Panc1 (cell line): ENCODE data around the gene PPP1R16B. TPM values are rescaled to one million over a fixed set of nuclear protein-coding genes. Genes with fewer than 3 reads are reported as not detected.

ENCODE experiments used
- ATAC-seq: fragments of 200-7000 bp; cut with Tn5 transposase; 2 replicates; pipeline ENCODE4 v1.9.1; 2020; ENCODE audit warnings: mild to moderate bottlenecking, moderate library complexity
- BruUV-seq: library from RNA; stranded (reverse); fragments of 400-500 nt; replicated peaks from 2 replicates; lab custom pipeline; 2021; lab: Mats Ljungman, UMichigan
- CTCF ChIA-PET: fragments of 300-600 bp; sonication (Branson Sonifier 250); formaldehyde crosslinking; loops from one replicate; lab custom pipeline; 2022; ENCODE audit warnings: antibody characterized with exemption; lab: Charles Lee
- POLR2A ChIA-PET: fragments of 300-600 bp; sonication (Branson Sonifier 250); formaldehyde crosslinking; loops from one replicate; lab custom pipeline; 2022; ENCODE audit warnings: antibody characterized with exemption; lab: Charles Lee
- DNase-seq: peaks from one replicate; pipeline ENCODE4 v3.0.0-alpha.2; 2010; ENCODE audit warnings: low read depth, low spot score
- H3K27ac ChIP-seq: 2 replicates; pipeline ENCODE4 v1.5.1; 2011; ENCODE audit warnings: mild to moderate bottlenecking, low read length, inconsistent platforms
- H3K27me3 ChIP-seq: fragments of 200-500 bp; sonication (Bioruptor generic); 2 replicates; pipeline ENCODE4 v1.6.0; 2014; ENCODE audit warnings: low read length, inconsistent platforms; ENCODE audit not compliant: control insufficient read depth, insufficient read depth
- H3K36me3 ChIP-seq: fragments of 200-500 bp; sonication (Bioruptor generic); 2 replicates; pipeline ENCODE4 v1.5.1; 2014; ENCODE audit warnings: inconsistent platforms, mild to moderate bottlenecking, low read length, moderate library complexity; ENCODE audit not compliant: control insufficient read depth, insufficient read depth
- H3K4me1 ChIP-seq: 2 replicates; pipeline ENCODE4 v1.5.1; 2011; ENCODE audit warnings: inconsistent platforms, mild to moderate bottlenecking, low read length, moderate library complexity; ENCODE audit not compliant: control insufficient read depth, insufficient read depth
- H3K4me3 ChIP-seq, 2 experiments: 2 replicates each; pipeline ENCODE4 v1.5.1; 2011 to 2012; ENCODE audit warnings: low read depth in 2 of 2, low read length in 2 of 2, mild to moderate bottlenecking in 2 of 2, inconsistent platforms in 1 of 2, moderate library complexity in 1 of 2
- H3K9me3 ChIP-seq: fragments of 200-500 bp; sonication (Bioruptor generic); 2 replicates; pipeline ENCODE4 v1.5.1; 2014; ENCODE audit warnings: low read depth, mild to moderate bottlenecking, inconsistent platforms, low read length, moderate library complexity; ENCODE audit not compliant: control insufficient read depth, insufficient read depth
- POLR2AphosphoS5 ChIP-seq: IDR thresholded peaks from 2 replicates; pipeline ENCODE4 v1.6.1; 2012; ENCODE audit warnings: mild to moderate bottlenecking, low read depth, low read length, moderate library complexity
- SIN3A ChIP-seq: IDR thresholded peaks from 2 replicates; pipeline ENCODE4 v1.6.1; 2012; ENCODE audit warnings: low read depth, mild to moderate bottlenecking, low read length, moderate library complexity, borderline replicate concordance; ENCODE audit not compliant: insufficient read depth
- TCF7L2 ChIP-seq: IDR thresholded peaks from 2 replicates; pipeline ENCODE4 v1.6.1; 2011; ENCODE audit warnings: mild to moderate bottlenecking, low read depth, low read length, inconsistent platforms
- in situ Hi-C: cut with HindIII; loops from 2 replicates; pipeline ENCODE4 v1.10.0; 2016; ENCODE audit warnings: low sequenced_read_pairs, low pct_unique_long_range_greater_than_20kb
- intact Hi-C: fragments of 100-400 bp; cut with micrococcal nuclease; formaldehyde crosslinking; loops from one replicate; pipeline ENCODE4 v1.10.0; 2022; ENCODE audit not compliant: unreplicated experiment
- total RNA-seq: library from RNA; stranded (reverse); gene quantifications from one replicate; pipeline ENCODE4 v1.2.1, GENCODE V29; 2021; ENCODE audit not compliant: unreplicated experiment
- TF ChIP-seq, protein P1 (sequence below), 2 experiments: IDR thresholded peaks; 2 replicates each; pipeline ENCODE4 v1.6.1; 2011 to 2012; ENCODE audit warnings: low read depth in 2 of 2, control low read depth in 1 of 2, low read length in 1 of 2, mild to moderate bottlenecking in 1 of 2, moderate library complexity in 1 of 2; ENCODE audit not compliant: insufficient read depth in 1 of 2
- TF ChIP-seq, protein P2 (sequence below): fragments of 450-650 bp; IDR thresholded peaks from 2 replicates; pipeline ENCODE4 v1.5.1; 2017; ENCODE audit warnings: mild to moderate bottlenecking

The PPP1R16B gene
- total RNA-seq, 1 experiment from 2014 or later, result 0.92 TPM

DNA sequence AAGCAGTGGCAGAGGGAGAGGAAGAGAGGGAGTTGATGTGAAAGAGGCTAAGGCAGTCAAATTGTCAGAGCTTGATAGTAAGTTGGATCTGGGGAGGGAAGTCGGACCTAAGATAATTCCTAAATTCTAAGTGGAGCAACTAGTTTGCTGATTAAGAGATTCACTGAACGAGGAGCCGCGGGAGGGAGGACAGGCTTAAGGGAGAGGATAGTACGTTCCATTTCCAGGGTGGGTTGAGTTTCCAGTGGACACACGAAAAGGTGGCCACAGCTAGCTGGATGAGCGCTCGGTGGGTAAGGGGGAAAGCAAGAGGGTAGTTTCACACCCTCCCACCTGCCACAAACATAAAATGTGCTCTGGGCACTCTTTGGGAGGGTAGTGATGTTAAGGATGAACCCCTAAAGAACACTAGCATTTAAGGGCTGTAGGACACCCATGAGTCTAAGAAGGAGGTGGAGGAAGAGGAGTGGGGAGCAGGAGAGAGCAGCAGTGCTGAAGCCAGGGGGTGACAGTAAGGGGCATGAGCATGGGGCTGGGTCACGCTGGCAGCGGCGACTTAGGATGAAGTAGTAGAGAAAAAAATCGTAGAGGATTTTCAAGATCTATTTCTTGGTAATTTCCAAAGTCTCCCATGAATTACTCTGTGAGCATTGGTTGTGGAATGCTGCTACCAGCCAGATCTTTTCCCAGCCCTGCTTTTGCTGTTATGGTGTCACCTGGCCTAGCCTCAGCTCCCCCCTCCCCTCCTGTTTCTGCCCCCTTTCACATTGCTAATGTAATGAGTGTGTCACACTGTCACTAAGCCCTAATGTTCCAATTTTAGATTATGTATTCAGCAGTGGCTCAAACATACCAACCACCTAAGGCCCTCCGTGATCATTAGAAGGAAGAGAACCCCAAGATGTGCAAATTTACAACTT is 35.9 kb upstream of the PPP1R16B start:
- intact Hi-C loops, result no loop called here
- in situ Hi-C loops, result no loop called here
- peaks cover 11% of the 10 kb centered on the region for H3K36me3 ChIP-seq

DNA sequence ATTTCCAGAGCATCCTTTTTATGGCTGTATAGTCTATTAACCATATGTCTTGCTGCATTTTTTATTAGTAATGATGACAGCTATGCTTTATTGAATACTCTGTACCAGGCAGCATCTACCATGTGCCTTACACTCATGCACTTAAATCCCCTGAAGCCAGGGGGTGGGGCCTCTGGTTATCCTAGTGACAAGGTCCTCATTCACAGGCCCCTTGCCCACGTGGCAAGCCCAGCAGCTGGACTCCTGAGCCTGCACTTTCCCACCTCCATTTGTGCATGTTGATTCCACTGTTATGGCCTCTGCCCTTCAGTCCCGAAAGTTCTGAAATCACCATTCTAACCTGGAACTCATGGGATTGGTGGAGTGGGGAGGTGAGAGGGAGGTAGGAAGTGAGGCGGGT is 35.0 kb upstream of the PPP1R16B start:
- DNase-seq, result no peak
- no peak overlapping the region for H3K27ac ChIP-seq
- no peak for ATAC-seq
- H3K4me1 ChIP-seq, result no peaks in the 10 kb centered on the region
- peaks cover 9% of the 10 kb centered on the region for H3K36me3 ChIP-seq
- H3K27me3 ChIP-seq, result no peaks in the 10 kb centered on the region
- CTCF ChIA-PET, result interaction anchor here (0.8 kb wide), 1 partner anchor 20 kb away, joined by 5 read pairs; no protein-coding TSS in a partner anchor
- H3K9me3 ChIP-seq, result no peaks in the 10 kb centered on the region
- in situ Hi-C loops, result no loop called here
- no TSS peak for BruUV-seq
- intact Hi-C loops, result no loop called here
- H3K4me3 ChIP-seq, result no peak overlapping the region
- POLR2A ChIA-PET, result interaction anchor here (0.6 kb wide), 1 partner anchor 23 kb away, joined by 7 read pairs; no protein-coding TSS in a partner anchor
- TF ChIP-seq, protein P1, sequence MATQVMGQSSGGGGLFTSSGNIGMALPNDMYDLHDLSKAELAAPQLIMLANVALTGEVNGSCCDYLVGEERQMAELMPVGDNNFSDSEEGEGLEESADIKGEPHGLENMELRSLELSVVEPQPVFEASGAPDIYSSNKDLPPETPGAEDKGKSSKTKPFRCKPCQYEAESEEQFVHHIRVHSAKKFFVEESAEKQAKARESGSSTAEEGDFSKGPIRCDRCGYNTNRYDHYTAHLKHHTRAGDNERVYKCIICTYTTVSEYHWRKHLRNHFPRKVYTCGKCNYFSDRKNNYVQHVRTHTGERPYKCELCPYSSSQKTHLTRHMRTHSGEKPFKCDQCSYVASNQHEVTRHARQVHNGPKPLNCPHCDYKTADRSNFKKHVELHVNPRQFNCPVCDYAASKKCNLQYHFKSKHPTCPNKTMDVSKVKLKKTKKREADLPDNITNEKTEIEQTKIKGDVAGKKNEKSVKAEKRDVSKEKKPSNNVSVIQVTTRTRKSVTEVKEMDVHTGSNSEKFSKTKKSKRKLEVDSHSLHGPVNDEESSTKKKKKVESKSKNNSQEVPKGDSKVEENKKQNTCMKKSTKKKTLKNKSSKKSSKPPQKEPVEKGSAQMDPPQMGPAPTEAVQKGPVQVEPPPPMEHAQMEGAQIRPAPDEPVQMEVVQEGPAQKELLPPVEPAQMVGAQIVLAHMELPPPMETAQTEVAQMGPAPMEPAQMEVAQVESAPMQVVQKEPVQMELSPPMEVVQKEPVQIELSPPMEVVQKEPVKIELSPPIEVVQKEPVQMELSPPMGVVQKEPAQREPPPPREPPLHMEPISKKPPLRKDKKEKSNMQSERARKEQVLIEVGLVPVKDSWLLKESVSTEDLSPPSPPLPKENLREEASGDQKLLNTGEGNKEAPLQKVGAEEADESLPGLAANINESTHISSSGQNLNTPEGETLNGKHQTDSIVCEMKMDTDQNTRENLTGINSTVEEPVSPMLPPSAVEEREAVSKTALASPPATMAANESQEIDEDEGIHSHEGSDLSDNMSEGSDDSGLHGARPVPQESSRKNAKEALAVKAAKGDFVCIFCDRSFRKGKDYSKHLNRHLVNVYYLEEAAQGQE (IDR thresholded peaks at IDR 0.05; ENCODE audit: insufficient read depth in 1 of 2, low read depth in 2 of 2, low read length in 1 of 2), result no peak
- TF ChIP-seq, protein P2, sequence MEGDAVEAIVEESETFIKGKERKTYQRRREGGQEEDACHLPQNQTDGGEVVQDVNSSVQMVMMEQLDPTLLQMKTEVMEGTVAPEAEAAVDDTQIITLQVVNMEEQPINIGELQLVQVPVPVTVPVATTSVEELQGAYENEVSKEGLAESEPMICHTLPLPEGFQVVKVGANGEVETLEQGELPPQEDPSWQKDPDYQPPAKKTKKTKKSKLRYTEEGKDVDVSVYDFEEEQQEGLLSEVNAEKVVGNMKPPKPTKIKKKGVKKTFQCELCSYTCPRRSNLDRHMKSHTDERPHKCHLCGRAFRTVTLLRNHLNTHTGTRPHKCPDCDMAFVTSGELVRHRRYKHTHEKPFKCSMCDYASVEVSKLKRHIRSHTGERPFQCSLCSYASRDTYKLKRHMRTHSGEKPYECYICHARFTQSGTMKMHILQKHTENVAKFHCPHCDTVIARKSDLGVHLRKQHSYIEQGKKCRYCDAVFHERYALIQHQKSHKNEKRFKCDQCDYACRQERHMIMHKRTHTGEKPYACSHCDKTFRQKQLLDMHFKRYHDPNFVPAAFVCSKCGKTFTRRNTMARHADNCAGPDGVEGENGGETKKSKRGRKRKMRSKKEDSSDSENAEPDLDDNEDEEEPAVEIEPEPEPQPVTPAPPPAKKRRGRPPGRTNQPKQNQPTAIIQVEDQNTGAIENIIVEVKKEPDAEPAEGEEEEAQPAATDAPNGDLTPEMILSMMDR, result no peak

More for the DNA sequence above, 35.9 kb upstream of the PPP1R16B start:
- ChIA-PET CTCF (no interaction called here), POLR2A (no interaction called here)
- no peak overlapping the region for H3K27ac ChIP-seq
- H3K9me3 ChIP-seq, result no peaks in the 10 kb centered on the region
- H3K4me1 ChIP-seq, result no peaks in the 10 kb centered on the region
- H3K4me3 ChIP-seq, result no peak overlapping the region
- TF ChIP-seq, protein P2, result no peak
- TF ChIP-seq POLR2AphosphoS5 (no peak), SIN3A (no peak), TCF7L2 (no peak)
- TF ChIP-seq, protein P1 (IDR thresholded peaks at IDR 0.05; ENCODE audit: insufficient read depth in 1 of 2, low read depth in 2 of 2, low read length in 1 of 2), result no peak
- H3K27me3 ChIP-seq, result no peaks in the 10 kb centered on the region
- DNase-seq, result no peak
- BruUV-seq, result no TSS peak
- ATAC-seq, result no peak
